ENCODE results near the gene ZNF646.

The ZNF646 gene

GRCh38 chr16:31063495-31063842 is 10.8 kb upstream of the ZNF646 start:
- no peak overlapping the region for H3K4me2 ChIP-seq (ENCODE audit: insufficient read depth, low read length)
- H3K36me3 ChIP-seq (ENCODE audit: insufficient read depth, low read length), result peaks cover 39% of the 10 kb centered on the region
- DNase-seq (no peak), ATAC-seq (ENCODE audit: insufficient read depth, low read depth) (no peak)
- no peak overlapping the region for H3K27ac ChIP-seq (ENCODE audit: low read length)
- H3K27me3 ChIP-seq (ENCODE audit: insufficient read depth, low read length, poor library complexity), result no peaks in the 10 kb centered on the region
- H3K9ac ChIP-seq (ENCODE audit: low read depth, low read length), result no peak overlapping the region
- peaks cover 25% of the 10 kb centered on the region for H4K20me1 ChIP-seq (ENCODE audit: insufficient read depth, low read length)
- H3K79me2 ChIP-seq (ENCODE audit: insufficient read depth, low read length), result peaks cover 41% of the 10 kb centered on the region
- no peak overlapping the region for H2AFZ ChIP-seq (ENCODE audit: low read depth, low read length)
- TF ChIP-seq CTCF (IDR thresholded peaks at IDR 0.05; ENCODE audit: borderline replicate concordance, extremely low read depth, low read length, poor library complexity, severe bottlenecking), result no peak
- TF ChIP-seq EZH2 (IDR thresholded peaks at IDR 0.05; ENCODE audit: borderline replicate concordance, low read depth, low read length, severe bottlenecking), result no peak
- H3K4me1 ChIP-seq (ENCODE audit: insufficient read depth, low read length), result no peaks in the 10 kb centered on the region; the same call in 1 of the 2 replicates
- no peaks in the 10 kb centered on the region for H3K9me3 ChIP-seq (ENCODE audit: insufficient read depth, low read length, severe bottlenecking)
- no peak overlapping the region for H3K4me3 ChIP-seq (ENCODE audit: low read depth in 1 of 2, low read length in 2 of 2)

- H3K4me2 ChIP-seq (ENCODE audit: insufficient read depth, low read length), result no peak overlapping the region
- H3K79me2 ChIP-seq (ENCODE audit: insufficient read depth, low read length), result peaks cover 46% of the 10 kb centered on the region
- H3K9me3 ChIP-seq (ENCODE audit: insufficient read depth, low read length, severe bottlenecking), result no peaks in the 10 kb centered on the region
- H4K20me1 ChIP-seq (ENCODE audit: insufficient read depth, low read length), result peaks cover 25% of the 10 kb centered on the region
- TF ChIP-seq EZH2 (IDR thresholded peaks at IDR 0.05; ENCODE audit: borderline replicate concordance, low read depth, low read length, severe bottlenecking), result no peak
- no peak for TF ChIP-seq CTCF (IDR thresholded peaks at IDR 0.05; ENCODE audit: borderline replicate concordance, extremely low read depth, low read length, poor library complexity, severe bottlenecking)
- no peaks in the 10 kb centered on the region; the same call in 1 of the 2 replicates for H3K4me1 ChIP-seq (ENCODE audit: insufficient read depth, low read length)
- ATAC-seq (ENCODE audit: insufficient read depth, low read depth) (no peak), DNase-seq (no peak)
- H3K4me3 ChIP-seq (ENCODE audit: low read depth in 1 of 2, low read length in 2 of 2), result no peak overlapping the region
- H3K36me3 ChIP-seq (ENCODE audit: insufficient read depth, low read length), result peaks cover 39% of the 10 kb centered on the region
- no peak overlapping the region for H3K27ac ChIP-seq (ENCODE audit: low read length)
- H3K9ac ChIP-seq (ENCODE audit: low read depth, low read length), result no peak overlapping the region
- H2AFZ ChIP-seq (ENCODE audit: low read depth, low read length), result no peak overlapping the region
- no peaks in the 10 kb centered on the region for H3K27me3 ChIP-seq (ENCODE audit: insufficient read depth, low read length, poor library complexity)
Observed at GRCh38 chr16:31063843-31064611, 10.2 kb upstream of the ZNF646 start.

DNA sequence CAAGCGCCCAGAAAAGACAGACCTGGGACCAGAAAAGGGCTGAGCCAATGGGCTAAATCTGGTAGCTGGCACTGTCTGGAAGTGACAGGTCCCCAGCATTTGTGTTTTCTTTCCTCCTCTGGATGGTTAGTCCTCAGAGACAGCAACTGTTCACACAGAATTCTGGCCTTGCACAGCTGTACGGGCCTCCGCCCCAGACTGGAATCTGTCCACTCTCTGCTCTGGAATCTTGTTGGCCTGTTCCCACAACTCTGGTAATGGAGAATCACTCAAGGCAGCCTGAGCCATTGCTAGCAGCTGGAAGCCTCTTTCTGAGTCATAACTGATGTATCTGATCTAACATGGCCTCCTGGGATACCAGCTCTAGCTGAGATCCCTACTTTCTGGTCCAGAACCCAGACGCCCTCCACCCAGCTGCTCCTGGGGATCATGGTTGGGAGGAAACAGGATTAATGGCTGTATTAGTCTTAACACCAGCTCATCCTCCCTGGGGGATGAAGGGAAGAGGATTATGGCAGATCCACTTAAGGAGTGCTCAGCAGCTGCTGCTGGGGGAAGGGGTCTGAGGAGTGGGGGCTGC is 9.2 kb upstream of the ZNF646 start:
- DNase-seq, result no peak
- no peaks in the 10 kb centered on the region for H3K27me3 ChIP-seq (ENCODE audit: insufficient read depth, low read length, poor library complexity)
- no peak overlapping the region for H3K4me3 ChIP-seq (ENCODE audit: low read depth in 1 of 2, low read length in 2 of 2)
- H3K9me3 ChIP-seq (ENCODE audit: insufficient read depth, low read length, severe bottlenecking), result no peaks in the 10 kb centered on the region
- H3K4me1 ChIP-seq (ENCODE audit: insufficient read depth, low read length), result no peaks in the 10 kb centered on the region; the same call in 1 of the 2 replicates
- H2AFZ ChIP-seq (ENCODE audit: low read depth, low read length), result no peak overlapping the region
- H3K9ac ChIP-seq (ENCODE audit: low read depth, low read length), result no peak overlapping the region
- peaks cover 25% of the 10 kb centered on the region for H4K20me1 ChIP-seq (ENCODE audit: insufficient read depth, low read length)
- H3K27ac ChIP-seq (ENCODE audit: low read length), result no peak overlapping the region
- H3K79me2 ChIP-seq (ENCODE audit: insufficient read depth, low read length), result peaks cover 51% of the 10 kb centered on the region
- no peak overlapping the region for H3K4me2 ChIP-seq (ENCODE audit: insufficient read depth, low read length)
- no peak for TF ChIP-seq CTCF (IDR thresholded peaks at IDR 0.05; ENCODE audit: borderline replicate concordance, extremely low read depth, low read length, poor library complexity, severe bottlenecking)
- TF ChIP-seq EZH2 (IDR thresholded peaks at IDR 0.05; ENCODE audit: borderline replicate concordance, low read depth, low read length, severe bottlenecking), result no peak
- H3K36me3 ChIP-seq (ENCODE audit: insufficient read depth, low read length), result peaks cover 39% of the 10 kb centered on the region
- ATAC-seq (ENCODE audit: insufficient read depth, low read depth), result no peak
